GM12872 (cell line): ENCODE data around the gene PTPRK.

ENCODE experiments used
- CTCF ChIP-seq: IDR thresholded peaks from 3 replicates; pipeline ENCODE4 v1.5.1; 2011; ENCODE audit warnings: low read depth, mild to moderate bottlenecking, low read length, moderate library complexity; ENCODE audit not compliant: insufficient read depth

PTPRK gene

GRCh38 chr6:128487055-128487454 is 33.3 kb downstream of the PTPRK start:
- TF ChIP-seq CTCF: peak; percentile 18; the same call in 1 of the 3 replicates

- TF ChIP-seq CTCF: no peak
These were observed 36.8 kb downstream of the PTPRK start for GRCh38 chr6:128483472-128484135.

- no peak for TF ChIP-seq CTCF
These were observed 37.8 kb downstream of the PTPRK start for GRCh38 chr6:128482642-128483041.

GRCh38 chr6:128479991-128480390 is 40.4 kb downstream of the PTPRK start:
- TF ChIP-seq CTCF: no peak

- no peak for TF ChIP-seq CTCF
These were observed 41.2 kb downstream of the PTPRK start for GRCh38 chr6:128479048-128479666.

GRCh38 chr6:128478230-128479047 is 42.0 kb downstream of the PTPRK start:
- no peak for TF ChIP-seq CTCF

GRCh38 chr6:128474933-128475332 is 45.5 kb downstream of the PTPRK start:
- no peak for TF ChIP-seq CTCF
